HCT116 (cell line): ENCODE data around the gene MOV10L1. TPM values are rescaled to one million over a fixed set of nuclear protein-coding genes. Genes with fewer than 3 reads are reported as not detected.

Experiments
- ATAC-seq: fragments of 200-7000 bp; cut with Tn5 transposase; 2 replicates; pipeline ENCODE4 v1.9.1; 2020; ENCODE audit warnings: mild to moderate bottlenecking, moderate library complexity
- BruUV-seq: library from RNA; stranded (reverse); fragments of 400-500 nt; replicated peaks from 2 replicates; lab custom pipeline; 2021; lab: Mats Ljungman, UMichigan
- CTCF ChIA-PET: fragments of 300-600 bp; sonication (Branson Sonifier 250); formaldehyde crosslinking; loops from one replicate; lab custom pipeline; 2021; ENCODE audit warnings: antibody characterized with exemption; lab: Charles Lee
- POLR2A ChIA-PET: fragments of 300-600, 350-600 bp; sonication (Branson Sonifier 250); formaldehyde crosslinking; loops from one replicate; lab custom pipeline; 2021; ENCODE audit warnings: antibody characterized with exemption; lab: Charles Lee
- RAD21 ChIA-PET, 2 experiments: fragments of 300-600 bp; sonication (Branson Sonifier 250); formaldehyde crosslinking; loops; one replicate each; lab custom pipeline; 2023; ENCODE audit warnings: low total read pairs in 2 of 2; ENCODE audit not compliant: uncharacterized antibody in 2 of 2, unreplicated experiment in 2 of 2, low non-redundant PET in 1 of 2; lab: Charles Lee
- DNase-seq: peaks from one replicate; pipeline ENCODE4 v3.0.0-alpha.2; 2010; ENCODE audit warnings: low read depth, low spot score
- H2AFZ ChIP-seq: fragments of 200-600 bp; shearing (Covaris generic), sonication (generic); 2 replicates; pipeline ENCODE4 v1.6.1; 2017; ENCODE audit warnings: low read depth, mixed run types, mixed read lengths, antibody characterized with exemption, low read length; ENCODE audit not compliant: poor library complexity, severe bottlenecking
- H3K27ac ChIP-seq: 2 replicates; pipeline ENCODE4 v1.5.1; 2012; ENCODE audit warnings: low read depth, low read length
- H3K27me3 ChIP-seq: fragments of 200-600 bp; sonication (generic); 2 replicates; pipeline ENCODE4 v1.6.1; 2016; ENCODE audit warnings: mixed run types, low read length, mixed read lengths; ENCODE audit not compliant: insufficient read depth
- H3K36me3 ChIP-seq, 2 experiments: fragments of 200-500 bp in 1 of 2; fragments of 200-600 bp in 1 of 2; sonication (Bioruptor generic) in 1 of 2; sonication (generic) in 1 of 2; 2 replicates each; pipeline versions ENCODE4 v1.5.1 to v1.6.1; 2014 to 2016; ENCODE audit warnings: low read length in 2 of 2, inconsistent platforms in 1 of 2, mixed read lengths in 1 of 2, mixed run types in 1 of 2; ENCODE audit not compliant: insufficient read depth in 2 of 2, control insufficient read depth in 1 of 2
- H3K4me1 ChIP-seq, 2 experiments: fragments of 200-600 bp in 1 of 2; sonication (generic) in 1 of 2; 2 replicates each; pipeline versions ENCODE4 v1.5.1 to v1.6.1; 2012 to 2017; ENCODE audit warnings: low read length in 2 of 2, inconsistent platforms in 1 of 2, mild to moderate bottlenecking in 1 of 2, mixed read lengths in 1 of 2, mixed run types in 1 of 2, moderate library complexity in 1 of 2; ENCODE audit not compliant: insufficient read depth in 2 of 2, control insufficient read depth in 1 of 2
- H3K4me2 ChIP-seq: fragments of 200-600 bp; sonication (generic); 2 replicates; pipeline ENCODE4 v1.6.1; 2017; ENCODE audit warnings: mixed run types, low read length, mixed read lengths
- H3K4me3 ChIP-seq, 2 experiments: fragments of 200-600 bp in 1 of 2; sonication (generic) in 1 of 2; replicated peaks in 1 of 2; 2 replicates each; pipeline ENCODE4 v1.5.1; 2011 to 2016; ENCODE audit warnings: low read length in 2 of 2, control low read depth in 1 of 2, low read depth in 1 of 2, mild to moderate bottlenecking in 1 of 2, mixed read lengths in 1 of 2, mixed run types in 1 of 2
- H3K79me2 ChIP-seq: fragments of 200-600 bp; sonication (generic); 2 replicates; pipeline ENCODE4 v1.6.1; 2017; ENCODE audit warnings: mild to moderate bottlenecking, mixed run types, low read length, moderate library complexity, mixed read lengths; ENCODE audit not compliant: insufficient read depth
- H3K9ac ChIP-seq: fragments of 200-600 bp; sonication (generic); 2 replicates; pipeline ENCODE4 v1.6.1; 2016; ENCODE audit warnings: low read length, mixed read lengths
- H3K9me2 ChIP-seq: fragments of 200-600 bp; sonication (generic), shearing (Covaris generic); 2 replicates; pipeline ENCODE4 v1.6.1; 2017; ENCODE audit warnings: mixed run types, mild to moderate bottlenecking, moderate library complexity; ENCODE audit not compliant: insufficient read depth
- H3K9me3 ChIP-seq, 2 experiments: fragments of 200-500 bp in 1 of 2; fragments of 200-600 bp in 1 of 2; sonication (Bioruptor generic) in 1 of 2; sonication (generic) in 1 of 2; 2 replicates each; pipeline ENCODE4 v1.6.1; 2014 to 2017; ENCODE audit warnings: low read length in 2 of 2, mixed read lengths in 2 of 2, inconsistent platforms in 1 of 2, low read depth in 1 of 2, mild to moderate bottlenecking in 1 of 2, mixed run types in 1 of 2, moderate library complexity in 1 of 2; ENCODE audit not compliant: control insufficient read depth in 1 of 2, insufficient read depth in 1 of 2
- H4K20me1 ChIP-seq: fragments of 200-600 bp; sonication (generic), shearing (Covaris generic); 2 replicates; pipeline ENCODE4 v1.6.1; 2017; ENCODE audit warnings: mixed run types, mild to moderate bottlenecking, moderate library complexity; ENCODE audit not compliant: insufficient read depth
- CTCF ChIP-seq, 3 experiments: fragments of 200-600 bp in 1 of 3; sonication (generic) in 1 of 3; IDR thresholded peaks in 2 of 3; conservative IDR thresholded peaks in 1 of 3; 2 replicates each; pipeline ENCODE4 v1.5.1; 2012 to 2017; ENCODE audit warnings: low read depth in 2 of 3, low read length in 2 of 3, antibody characterized with exemption in 1 of 3, borderline replicate concordance in 1 of 3, control low read depth in 1 of 3, mild to moderate bottlenecking in 1 of 3, mixed read lengths in 1 of 3, mixed run types in 1 of 3, moderate library complexity in 1 of 3; ENCODE audit not compliant: insufficient read depth in 1 of 3
- EZH2 ChIP-seq: fragments of 200-600 bp; sonication (generic); IDR thresholded peaks from 2 replicates; pipeline ENCODE4 v1.6.1; 2017; ENCODE audit warnings: antibody characterized with exemption, mixed run types
- REST ChIP-seq: IDR thresholded peaks from 2 replicates; pipeline ENCODE4 v1.6.1; 2012; ENCODE audit warnings: low read depth
- SP1 ChIP-seq: IDR thresholded peaks from 2 replicates; pipeline ENCODE4 v1.6.1; 2012; ENCODE audit warnings: low read depth
- intact Hi-C: fragments of 100-400 bp; cut with micrococcal nuclease; formaldehyde crosslinking; loops from 2 replicates; pipeline ENCODE4 v1.10.0; 2022
- total RNA-seq: library from RNA; stranded (reverse); gene quantifications from one replicate; pipeline ENCODE4 v1.2.1, GENCODE V29; 2021; ENCODE audit not compliant: unreplicated experiment

Gene MOV10L1
- total RNA-seq, 1 experiment from 2014 or later = not detected

- ChIA-PET RAD21 (interaction anchor here in 1 of 2 experiments (0.8 kb wide), 1 partner anchor 78 kb away, joined by 3 read pairs; no protein-coding TSS in a partner anchor), CTCF (no interaction called here), POLR2A (no interaction called here)
- H3K9ac ChIP-seq = no peak within 1 kb of the TSS
- BruUV-seq = no TSS peak
- H3K27ac ChIP-seq = no peak within 1 kb of the TSS
- DNase-seq (no peak), ATAC-seq (no peak)
- no peaks in the 10 kb centered on the region for H3K9me3 ChIP-seq
- no peaks in the 10 kb centered on the region for H3K79me2 ChIP-seq
- no peak within 1 kb of the TSS for H2AFZ ChIP-seq
- no peaks in the 10 kb centered on the region for H3K36me3 ChIP-seq
- intact Hi-C loops = no loop called here
- TF ChIP-seq CTCF (IDR thresholded peaks at IDR 0.05 in 2 of 3, conservative IDR thresholded peaks at IDR 0.05 in 1 of 3; ENCODE audit: borderline replicate concordance in 1 of 3, insufficient read depth in 1 of 3, low read depth in 2 of 3, low read length in 2 of 3) = no peak
- TF ChIP-seq EZH2 = no peak
- no peak for TF ChIP-seq REST
- no peak for TF ChIP-seq SP1
- no peaks in the 10 kb centered on the region for H4K20me1 ChIP-seq
- no peaks in the 10 kb centered on the region for H3K4me1 ChIP-seq
- no peak within 1 kb of the TSS for H3K4me2 ChIP-seq
- H3K27me3 ChIP-seq = no peaks in the 10 kb centered on the region
- no peak within 1 kb of the TSS for H3K4me3 ChIP-seq
- no peaks in the 10 kb centered on the region for H3K9me2 ChIP-seq
Measured at GRCh38 chr22:50058061-50058905, 31.5 kb upstream of the MOV10L1 start, which contains the start of gene TTLL8. TTLL8 (minus strand) TSS chr22:50058298.
